Measurements from ENCODE around the gene NACA2.

Gene NACA2

DNA sequence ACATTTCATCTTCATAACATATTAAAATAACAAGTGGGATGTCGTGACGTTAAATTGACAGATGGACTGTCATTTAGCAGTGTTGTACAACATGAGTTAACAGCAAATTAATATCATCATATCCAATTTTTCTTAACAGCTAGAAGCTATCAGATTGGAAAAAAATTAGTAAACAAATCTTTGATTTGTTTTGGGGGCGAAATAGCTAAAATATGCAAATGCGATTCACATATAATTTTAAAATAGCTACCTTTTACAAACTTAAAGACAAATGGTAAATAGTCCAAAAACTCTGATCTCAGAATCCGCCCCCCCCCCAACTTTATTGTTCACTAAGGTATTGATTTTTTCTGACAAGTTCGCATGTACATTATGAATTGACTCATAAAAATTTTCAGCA, 20.3 kb upstream of the NACA2 start:
- FAIRE-seq (no peak), DNase-seq (ENCODE audit: insufficient read length, low spot score) (no peak)
- TF ChIP-seq POLR2A (IDR thresholded peaks at IDR 0.05; ENCODE audit: low read depth, low read length) (no peak), SPI1 (IDR thresholded peaks at IDR 0.05; ENCODE audit: low read depth, low read length) (no peak), TAF1 (IDR thresholded peaks at IDR 0.05; ENCODE audit: low read depth, low read length) (no peak), POLR2AphosphoS5 (IDR thresholded peaks at IDR 0.05; ENCODE audit: low read depth, low read length) (no peak), PAX5 (IDR thresholded peaks at IDR 0.05; ENCODE audit: insufficient read depth, low read length, severe bottlenecking) (no peak), POU2F2 (IDR thresholded peaks at IDR 0.05; ENCODE audit: low read depth, low read length) (no peak)

DNA sequence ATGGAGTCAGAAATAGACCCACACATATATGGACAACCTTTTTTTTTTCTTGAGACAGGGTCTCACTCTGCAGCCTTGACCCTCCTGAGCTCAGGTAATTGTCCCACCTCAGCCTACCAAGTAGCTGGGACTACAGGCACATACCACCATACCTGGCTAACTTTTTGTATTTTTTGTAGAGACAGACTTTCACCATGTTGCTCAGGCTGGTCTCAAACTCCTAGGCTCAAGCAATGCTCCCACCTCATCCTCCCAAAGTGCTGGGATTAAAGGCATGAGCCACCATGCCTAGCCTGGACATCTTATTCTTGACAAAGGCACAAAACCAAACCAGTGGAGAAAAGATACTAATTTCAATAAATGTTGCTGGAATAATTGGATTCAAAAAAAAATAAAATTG, 14.7 kb upstream of the NACA2 start:
- DNase-seq (ENCODE audit: insufficient read length, low spot score), result no peak
- TF ChIP-seq POU2F2 (IDR thresholded peaks at IDR 0.05; ENCODE audit: low read depth, low read length) (no peak), PAX5 (IDR thresholded peaks at IDR 0.05; ENCODE audit: insufficient read depth, low read length, severe bottlenecking) (no peak), POLR2AphosphoS5 (IDR thresholded peaks at IDR 0.05; ENCODE audit: low read depth, low read length) (no peak), TAF1 (IDR thresholded peaks at IDR 0.05; ENCODE audit: low read depth, low read length) (no peak), SPI1 (IDR thresholded peaks at IDR 0.05; ENCODE audit: low read depth, low read length) (no peak), POLR2A (IDR thresholded peaks at IDR 0.05; ENCODE audit: low read depth, low read length) (no peak)
- FAIRE-seq, result no peak

DNA sequence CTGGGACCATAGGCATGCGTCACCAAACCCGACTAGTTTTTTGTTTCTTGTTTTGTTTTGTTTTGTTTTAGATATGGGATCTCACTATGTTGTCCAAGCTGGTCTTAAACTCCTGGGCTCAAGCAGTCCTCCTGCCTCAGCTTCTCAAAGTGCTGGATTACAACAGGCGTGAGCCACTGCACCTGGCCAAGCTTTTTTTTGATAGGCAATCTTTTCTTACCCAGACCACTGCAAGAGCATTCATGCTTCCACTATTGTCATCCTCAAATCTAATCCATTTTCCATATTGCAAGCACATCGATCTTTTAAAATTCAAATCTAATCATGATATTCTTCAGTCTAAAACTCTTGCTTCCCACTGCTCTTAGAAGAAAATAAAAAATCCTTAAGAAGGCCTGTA, 10.3 kb upstream of the NACA2 start:
- no peak for DNase-seq (ENCODE audit: insufficient read length, low spot score)
- FAIRE-seq, result no peak
- no peak for TF ChIP-seq POU2F2 (IDR thresholded peaks at IDR 0.05; ENCODE audit: low read depth, low read length)
- TF ChIP-seq PAX5 (IDR thresholded peaks at IDR 0.05; ENCODE audit: insufficient read depth, low read length, severe bottlenecking), result no peak
- no peak for TF ChIP-seq TAF1 (IDR thresholded peaks at IDR 0.05; ENCODE audit: low read depth, low read length)
- TF ChIP-seq POLR2A (IDR thresholded peaks at IDR 0.05; ENCODE audit: low read depth, low read length), result no peak
- TF ChIP-seq SPI1 (IDR thresholded peaks at IDR 0.05; ENCODE audit: low read depth, low read length), result no peak
- TF ChIP-seq POLR2AphosphoS5 (IDR thresholded peaks at IDR 0.05; ENCODE audit: low read depth, low read length), result no peak

DNA sequence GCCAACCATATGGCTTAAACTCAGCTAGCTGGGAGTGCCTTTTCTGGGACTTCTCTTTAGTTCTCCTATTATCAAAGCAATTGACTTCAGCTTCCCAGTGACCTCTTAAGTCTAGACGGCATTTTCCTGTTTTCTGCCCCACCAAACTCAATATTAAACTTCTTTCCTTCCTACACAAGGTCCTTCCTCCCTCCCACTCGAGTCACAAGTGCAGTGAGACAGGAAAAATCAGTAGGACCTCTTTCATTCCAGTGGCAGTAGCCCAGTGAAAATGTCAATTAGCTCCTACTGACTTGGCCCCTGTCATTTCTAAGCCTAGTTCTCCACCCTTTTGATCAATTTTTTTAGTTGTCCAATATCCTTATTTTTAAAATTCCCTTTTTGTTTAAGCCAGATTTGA, 9.6 kb upstream of the NACA2 start:
- no peak for FAIRE-seq
- no peak for DNase-seq (ENCODE audit: insufficient read length, low spot score)
- TF ChIP-seq POLR2A (IDR thresholded peaks at IDR 0.05; ENCODE audit: low read depth, low read length) (no peak), SPI1 (IDR thresholded peaks at IDR 0.05; ENCODE audit: low read depth, low read length) (no peak), POLR2AphosphoS5 (IDR thresholded peaks at IDR 0.05; ENCODE audit: low read depth, low read length) (no peak), POU2F2 (IDR thresholded peaks at IDR 0.05; ENCODE audit: low read depth, low read length) (no peak), TAF1 (IDR thresholded peaks at IDR 0.05; ENCODE audit: low read depth, low read length) (no peak), PAX5 (IDR thresholded peaks at IDR 0.05; ENCODE audit: insufficient read depth, low read length, severe bottlenecking) (no peak)

DNA sequence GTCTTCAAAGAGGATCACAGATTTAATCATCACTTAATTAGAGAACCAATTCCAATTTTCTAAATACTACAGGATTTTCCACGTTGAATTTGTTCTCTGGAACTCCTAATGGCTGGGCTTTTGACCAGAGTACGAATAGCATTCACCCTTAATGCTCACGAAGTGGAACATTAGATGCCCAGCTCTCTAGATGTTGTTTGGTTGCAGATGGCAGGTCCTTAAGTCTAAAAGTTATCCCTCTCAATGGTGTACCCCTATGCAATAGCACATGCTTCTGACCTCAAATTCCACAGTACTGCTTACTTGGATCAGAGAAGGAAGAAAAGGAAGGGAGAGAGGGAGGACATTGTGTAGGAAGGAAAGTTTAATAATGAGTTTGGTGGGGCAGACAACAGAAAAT, 8.6 kb upstream of the NACA2 start:
- DNase-seq (ENCODE audit: insufficient read length, low spot score), result no peak
- TF ChIP-seq TAF1 (IDR thresholded peaks at IDR 0.05; ENCODE audit: low read depth, low read length), result no peak
- TF ChIP-seq POLR2AphosphoS5 (IDR thresholded peaks at IDR 0.05; ENCODE audit: low read depth, low read length), result no peak
- no peak for TF ChIP-seq SPI1 (IDR thresholded peaks at IDR 0.05; ENCODE audit: low read depth, low read length)
- TF ChIP-seq PAX5 (IDR thresholded peaks at IDR 0.05; ENCODE audit: insufficient read depth, low read length, severe bottlenecking), result no peak
- TF ChIP-seq POU2F2 (IDR thresholded peaks at IDR 0.05; ENCODE audit: low read depth, low read length), result no peak
- TF ChIP-seq POLR2A (IDR thresholded peaks at IDR 0.05; ENCODE audit: low read depth, low read length), result no peak
- no peak for FAIRE-seq

DNA sequence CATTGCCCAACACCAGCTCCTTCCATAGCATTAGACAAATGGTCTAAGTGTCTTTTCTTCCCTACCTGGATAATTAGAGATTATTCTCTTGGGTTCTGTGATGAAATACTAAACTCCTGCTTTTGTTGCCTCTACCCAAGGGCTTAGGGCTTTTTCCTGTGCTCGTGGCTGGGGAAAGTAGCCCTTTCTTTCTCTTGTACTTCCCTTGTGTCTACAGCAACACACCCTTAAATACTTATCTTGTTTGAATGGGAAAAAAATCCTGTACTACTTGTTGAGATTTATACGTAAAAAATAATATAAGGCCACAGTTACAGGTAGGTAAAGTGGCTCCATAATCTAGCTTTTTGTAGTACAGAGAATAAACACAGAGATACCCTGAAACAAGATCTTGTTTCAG, 7.0 kb upstream of the NACA2 start:
- no peak for DNase-seq (ENCODE audit: insufficient read length, low spot score)
- TF ChIP-seq PAX5 (IDR thresholded peaks at IDR 0.05; ENCODE audit: insufficient read depth, low read length, severe bottlenecking), result no peak
- no peak for TF ChIP-seq POLR2AphosphoS5 (IDR thresholded peaks at IDR 0.05; ENCODE audit: low read depth, low read length)
- no peak for TF ChIP-seq POLR2A (IDR thresholded peaks at IDR 0.05; ENCODE audit: low read depth, low read length)
- no peak for TF ChIP-seq TAF1 (IDR thresholded peaks at IDR 0.05; ENCODE audit: low read depth, low read length)
- TF ChIP-seq SPI1 (IDR thresholded peaks at IDR 0.05; ENCODE audit: low read depth, low read length), result no peak
- no peak for TF ChIP-seq POU2F2 (IDR thresholded peaks at IDR 0.05; ENCODE audit: low read depth, low read length)
- FAIRE-seq, result no peak

DNA sequence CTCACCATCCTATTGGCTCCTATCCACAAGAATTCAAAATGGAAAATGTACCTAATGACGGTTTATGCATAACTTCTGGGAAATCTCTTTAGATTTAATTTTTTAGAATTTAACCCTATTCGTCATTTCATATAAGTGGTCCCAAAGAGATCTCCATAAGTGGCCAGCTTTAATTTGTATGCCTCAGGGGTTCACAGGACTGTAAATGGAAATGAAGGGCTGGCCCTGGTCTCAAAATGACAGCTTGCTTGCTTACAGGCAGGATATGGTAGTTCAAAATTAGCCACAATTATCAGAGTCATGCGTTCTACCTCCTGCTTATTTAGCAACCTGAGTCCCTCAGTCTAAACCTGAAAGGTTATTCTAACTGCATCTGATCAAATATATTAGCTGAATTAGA, 6.6 kb upstream of the NACA2 start:
- no peak for DNase-seq (ENCODE audit: insufficient read length, low spot score)
- FAIRE-seq, result no peak
- TF ChIP-seq POU2F2 (IDR thresholded peaks at IDR 0.05; ENCODE audit: low read depth, low read length) (no peak), POLR2A (IDR thresholded peaks at IDR 0.05; ENCODE audit: low read depth, low read length) (no peak), SPI1 (IDR thresholded peaks at IDR 0.05; ENCODE audit: low read depth, low read length) (no peak), PAX5 (IDR thresholded peaks at IDR 0.05; ENCODE audit: insufficient read depth, low read length, severe bottlenecking) (no peak), POLR2AphosphoS5 (IDR thresholded peaks at IDR 0.05; ENCODE audit: low read depth, low read length) (no peak), TAF1 (IDR thresholded peaks at IDR 0.05; ENCODE audit: low read depth, low read length) (no peak)

DNA sequence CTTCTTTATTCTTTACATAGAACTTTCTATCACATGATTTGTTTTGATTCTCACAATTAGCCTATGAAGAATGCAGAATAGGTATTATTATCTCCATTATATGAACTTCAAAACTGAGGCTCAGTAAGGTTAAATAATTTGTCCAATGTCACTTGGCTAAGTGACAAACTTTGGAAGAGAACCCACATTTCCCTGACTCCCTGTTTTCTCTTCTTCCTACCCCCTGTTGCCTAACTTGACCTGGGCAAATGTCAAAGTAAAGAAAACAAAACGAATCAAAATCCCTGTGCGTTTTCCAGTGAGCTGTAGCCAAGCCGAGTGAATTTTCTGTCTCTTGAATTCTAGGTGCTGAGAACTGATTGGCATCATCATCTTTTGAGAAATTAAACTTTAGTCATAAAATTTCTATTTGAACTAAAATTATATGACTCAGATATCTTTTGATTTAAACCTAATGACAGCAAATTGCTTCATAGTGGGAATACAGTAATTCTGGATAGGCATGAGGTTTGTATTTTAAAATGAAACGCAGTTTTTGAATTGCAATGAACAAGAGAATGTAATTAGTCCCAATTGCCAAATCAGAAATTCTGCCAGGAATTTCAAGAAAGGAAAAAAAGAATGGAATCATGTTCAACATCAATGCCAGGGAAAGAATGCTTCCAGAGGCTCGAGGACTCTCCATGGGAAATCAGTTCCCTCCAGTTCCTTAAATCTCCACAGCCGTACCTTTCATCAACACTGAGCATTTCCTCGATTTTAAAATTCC, 4.6 kb upstream of the NACA2 start:
- FAIRE-seq, result no peak
- no peak for DNase-seq (ENCODE audit: insufficient read length, low spot score)
- no peak for TF ChIP-seq SPI1 (IDR thresholded peaks at IDR 0.05; ENCODE audit: low read depth, low read length)
- TF ChIP-seq POLR2AphosphoS5 (IDR thresholded peaks at IDR 0.05; ENCODE audit: low read depth, low read length), result no peak
- TF ChIP-seq POU2F2 (IDR thresholded peaks at IDR 0.05; ENCODE audit: low read depth, low read length), result no peak
- TF ChIP-seq TAF1 (IDR thresholded peaks at IDR 0.05; ENCODE audit: low read depth, low read length), result no peak
- no peak for TF ChIP-seq POLR2A (IDR thresholded peaks at IDR 0.05; ENCODE audit: low read depth, low read length)
- TF ChIP-seq PAX5 (IDR thresholded peaks at IDR 0.05; ENCODE audit: insufficient read depth, low read length, severe bottlenecking), result no peak

DNA sequence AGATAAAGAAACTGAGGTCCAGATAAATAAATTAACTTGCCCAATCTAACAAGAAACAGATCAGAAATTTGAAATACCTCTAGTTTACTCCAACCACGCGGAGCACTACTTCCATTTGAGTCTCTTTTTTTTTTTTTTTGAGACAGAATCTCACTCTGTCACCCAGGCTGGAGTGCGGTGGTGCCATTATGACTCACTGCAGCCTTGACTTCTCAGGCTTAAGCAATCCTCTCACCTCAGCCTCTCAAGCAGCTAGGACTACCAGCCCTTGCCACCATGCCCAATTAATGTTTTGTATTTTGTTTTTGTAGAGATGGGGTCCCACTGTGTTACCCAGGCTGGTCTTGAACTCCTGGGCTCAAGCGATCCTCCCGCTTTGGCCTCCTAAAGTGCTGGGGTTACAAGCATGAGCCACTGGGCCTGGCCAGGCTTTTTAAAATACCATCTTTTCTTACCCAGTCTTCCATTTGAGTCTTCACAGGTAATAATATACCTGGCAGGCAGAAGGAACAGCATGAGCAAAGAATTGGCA, 3.3 kb upstream of the NACA2 start:
- FAIRE-seq (no peak), DNase-seq (ENCODE audit: insufficient read length, low spot score) (no peak)
- TF ChIP-seq PAX5 (IDR thresholded peaks at IDR 0.05; ENCODE audit: insufficient read depth, low read length, severe bottlenecking), result no peak
- TF ChIP-seq POLR2AphosphoS5 (IDR thresholded peaks at IDR 0.05; ENCODE audit: low read depth, low read length), result no peak
